Nephron (organoid): ENCODE data around the gene PLS3.

ENCODE experiments used
- H3K27ac Mint-ChIP-seq, 3 experiments: 2 replicates each; pipeline ENCODE4 v1.8.0; 2020; ENCODE audit warnings: mixed read lengths in 3 of 3, mild to moderate bottlenecking in 2 of 3, moderate library complexity in 1 of 3
- H3K27me3 Mint-ChIP-seq: 2 replicates; pipeline ENCODE4 v1.8.0; 2021; ENCODE audit warnings: low read depth, mild to moderate bottlenecking, moderate library complexity, mixed read lengths
- H3K36me3 Mint-ChIP-seq: 2 replicates; pipeline ENCODE4 v1.8.0; 2020; ENCODE audit warnings: low read depth, mixed read lengths
- H3K4me1 Mint-ChIP-seq: 2 replicates; pipeline ENCODE4 v1.8.0; 2020; ENCODE audit warnings: mixed read lengths
- H3K4me3 Mint-ChIP-seq, 3 experiments: 2 replicates each; pipeline ENCODE4 v1.8.0; 2020; ENCODE audit warnings: mild to moderate bottlenecking in 3 of 3, mixed read lengths in 3 of 3, moderate library complexity in 2 of 3
- H3K9me3 Mint-ChIP-seq: 2 replicates; pipeline ENCODE4 v1.8.0; 2020; ENCODE audit warnings: mixed read lengths
- CTCF ChIP-seq, 3 experiments: fragments of 200-600 bp; sonication (generic); IDR thresholded peaks; one replicate each; pipeline ENCODE4 v1.5.0; 2021; ENCODE audit warnings: antibody characterized with exemption in 3 of 3; ENCODE audit not compliant: unreplicated experiment in 3 of 3

The PLS3 gene

GRCh38 chrX:115561605-115562479 is 868 bp downstream of the PLS3 start:
- Mint-ChIP-seq H3K27ac (peak overlapping the region; percentile 99), H3K9me3 (no peaks in the 10 kb centered on the region), H3K4me1 (peaks cover 57% of the 10 kb centered on the region), H3K27me3 (peaks cover 3% of the 10 kb centered on the region), H3K4me3 (peak overlapping the region; percentile 99 to 100 (median 99)), H3K36me3 (peaks cover 8% of the 10 kb centered on the region)
- peak in 2 of 3 experiments; percentile 19 to 30 for TF ChIP-seq CTCF (IDR thresholded peaks at IDR 0.05; ENCODE audit: unreplicated experiment in 3 of 3)

DNA sequence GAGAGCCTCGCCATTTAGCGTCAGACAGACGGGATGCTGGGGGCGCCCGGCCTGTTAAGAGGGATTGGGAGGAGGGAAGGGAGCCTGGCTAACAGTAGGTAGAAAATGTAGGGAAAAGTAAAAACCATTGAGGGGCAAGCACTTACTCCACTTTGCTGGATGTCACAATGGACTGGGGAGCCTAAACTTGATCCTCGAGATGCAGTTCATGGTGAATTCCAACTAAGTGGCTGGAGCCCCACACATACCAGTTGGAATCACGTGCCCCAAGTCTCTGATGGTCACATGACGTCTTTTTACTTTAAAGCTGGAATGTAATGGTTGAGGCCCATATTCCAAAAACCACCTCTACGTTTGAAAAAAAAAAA is 1.5 kb downstream of the PLS3 start:
- Mint-ChIP-seq H3K27me3 (peaks cover 3% of the 10 kb centered on the region), H3K9me3 (no peaks in the 10 kb centered on the region), H3K27ac (peak overlapping the region; percentile 99), H3K4me3 (peak overlapping the region; percentile 99 to 100 (median 99)), H3K36me3 (peaks cover 8% of the 10 kb centered on the region), H3K4me1 (peaks cover 59% of the 10 kb centered on the region)
- no peak for TF ChIP-seq CTCF (IDR thresholded peaks at IDR 0.05; ENCODE audit: unreplicated experiment in 3 of 3)

DNA sequence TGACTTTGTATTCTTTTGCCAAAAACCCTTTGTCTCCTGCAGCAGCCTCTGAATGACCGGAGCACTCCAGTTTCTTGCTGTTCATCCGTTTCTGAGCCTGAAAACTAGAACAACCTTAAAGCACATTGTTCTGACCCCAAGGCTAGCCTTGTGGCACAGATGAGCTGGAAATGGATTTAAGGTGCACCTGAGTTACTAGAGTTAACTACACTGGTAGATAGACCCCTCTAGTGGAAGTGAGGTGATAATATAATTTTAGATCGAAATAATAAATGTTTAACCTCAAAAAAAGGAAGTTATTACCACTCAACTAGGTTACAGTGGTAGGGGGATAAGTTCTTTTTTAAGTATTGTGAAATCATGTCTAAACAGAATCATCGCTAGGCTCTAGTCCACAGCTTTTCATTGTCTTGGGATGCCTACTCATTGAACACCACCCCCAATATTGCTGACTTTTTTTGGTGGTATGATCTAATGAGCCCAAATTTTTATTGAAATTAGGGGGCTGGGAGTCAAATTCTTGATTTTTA is 2.7 kb downstream of the PLS3 start:
- TF ChIP-seq CTCF (IDR thresholded peaks at IDR 0.05; ENCODE audit: unreplicated experiment in 3 of 3) = no peak
- H3K4me3 Mint-ChIP-seq = peak overlapping the region; percentile 99 to 100 (median 99)
- H3K27me3 Mint-ChIP-seq = peaks cover 3% of the 10 kb centered on the region
- H3K27ac Mint-ChIP-seq = peak overlapping the region in 2 of 3 experiments; percentile 99
- no peaks in the 10 kb centered on the region for H3K9me3 Mint-ChIP-seq
- H3K36me3 Mint-ChIP-seq = peaks cover 8% of the 10 kb centered on the region
- H3K4me1 Mint-ChIP-seq = peaks cover 66% of the 10 kb centered on the region

DNA sequence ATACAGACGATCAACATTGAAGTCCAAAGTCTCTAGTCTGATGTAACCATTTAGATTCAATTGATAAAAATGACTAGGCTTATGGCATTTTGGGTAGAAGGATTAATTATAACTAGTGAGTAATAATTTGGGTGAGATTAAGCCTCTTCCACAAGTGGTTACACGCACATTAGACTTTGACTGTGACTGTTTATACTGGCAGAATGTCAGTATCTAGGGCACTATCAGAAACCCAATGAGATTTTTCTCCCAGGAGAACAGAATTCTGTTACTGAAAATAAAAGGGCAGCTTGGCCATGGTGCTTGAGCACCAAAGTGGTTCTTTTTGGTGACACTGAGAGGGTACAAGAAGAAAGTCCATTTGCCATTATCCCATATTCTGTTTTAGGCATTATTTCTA is 3.3 kb downstream of the PLS3 start:
- H3K36me3 Mint-ChIP-seq = peaks cover 13% of the 10 kb centered on the region
- peaks cover 3% of the 10 kb centered on the region for H3K27me3 Mint-ChIP-seq
- peak overlapping the region; percentile 21 to 100 (median 99) for H3K4me3 Mint-ChIP-seq
- peak overlapping the region in 2 of 3 experiments; percentile 45 to 99 for H3K27ac Mint-ChIP-seq
- H3K4me1 Mint-ChIP-seq = peaks cover 71% of the 10 kb centered on the region
- no peaks in the 10 kb centered on the region for H3K9me3 Mint-ChIP-seq
- TF ChIP-seq CTCF (IDR thresholded peaks at IDR 0.05; ENCODE audit: unreplicated experiment in 3 of 3) = no peak

DNA sequence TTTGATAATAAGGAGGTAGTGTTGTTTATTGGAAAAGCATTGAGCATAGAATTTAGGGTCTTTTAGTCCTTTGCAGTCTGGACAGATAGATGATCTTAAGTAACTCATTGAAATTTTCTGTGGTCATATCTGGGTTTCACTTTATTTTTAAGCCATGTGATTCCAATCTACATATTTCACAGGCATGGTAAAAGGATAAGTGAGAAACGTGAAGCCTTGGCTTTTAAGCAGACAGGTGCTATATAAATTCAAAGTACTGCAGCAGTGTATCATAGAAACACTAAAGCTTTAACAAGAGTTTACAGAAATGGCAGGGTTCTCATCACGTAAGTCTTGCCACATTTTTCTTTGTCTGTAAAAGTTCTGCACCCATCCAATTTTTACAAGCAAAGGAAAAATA is 4.9 kb downstream of the PLS3 start:
- H3K27me3 Mint-ChIP-seq = peaks cover under 1% of the 10 kb centered on the region
- H3K9me3 Mint-ChIP-seq = no peaks in the 10 kb centered on the region
- H3K36me3 Mint-ChIP-seq = peaks cover 16% of the 10 kb centered on the region
- peak overlapping the region in 2 of 3 experiments; percentile 23 to 75 for H3K4me3 Mint-ChIP-seq
- H3K27ac Mint-ChIP-seq = peak overlapping the region in 2 of 3 experiments; percentile 14 to 60
- TF ChIP-seq CTCF (IDR thresholded peaks at IDR 0.05; ENCODE audit: unreplicated experiment in 3 of 3) = no peak
- H3K4me1 Mint-ChIP-seq = peaks cover 61% of the 10 kb centered on the region
